ENCODE data around the gene IGSF3. TPM values are rescaled to one million over a fixed set of nuclear protein-coding genes. Genes with fewer than 3 reads are reported as not detected.

Gene IGSF3
- total and polyA plus RNA-seq, 7 donors, result 1.8 to 10.2 (median 5.3) TPM

GRCh38 chr1:116571215-116571919 is 96.2 kb downstream of the IGSF3 start:
- peak overlapping the region; percentile 95 to 99 (median 96) for H3K27ac ChIP-seq
- 9 to 17% methylated on average over 24 of the region's 24 CpGs for WGBS, 2 donors
- no peaks in the 10 kb centered on the region for H3K27me3 ChIP-seq
- DNase-seq, result no peak
- no peaks in the 10 kb centered on the region for H3K9me3 ChIP-seq
- peaks cover 0 to 32% (median 20%) of the 10 kb centered on the region in 4 donors for H3K4me1 ChIP-seq
- no peaks in the 10 kb centered on the region for H3K36me3 ChIP-seq
- intact Hi-C loops (cut with DNase I), result loop anchor here (2.0 to 5.0 kb wide), 5 partner anchors 95 to 486 kb away; partner anchors contain the start of gene IGSF3
- TF ChIP-seq POLR2A (IDR thresholded peaks at IDR 0.05), result no peak
- no peak for TF ChIP-seq EP300 (IDR thresholded peaks at IDR 0.05)
- TF ChIP-seq, protein P1, sequence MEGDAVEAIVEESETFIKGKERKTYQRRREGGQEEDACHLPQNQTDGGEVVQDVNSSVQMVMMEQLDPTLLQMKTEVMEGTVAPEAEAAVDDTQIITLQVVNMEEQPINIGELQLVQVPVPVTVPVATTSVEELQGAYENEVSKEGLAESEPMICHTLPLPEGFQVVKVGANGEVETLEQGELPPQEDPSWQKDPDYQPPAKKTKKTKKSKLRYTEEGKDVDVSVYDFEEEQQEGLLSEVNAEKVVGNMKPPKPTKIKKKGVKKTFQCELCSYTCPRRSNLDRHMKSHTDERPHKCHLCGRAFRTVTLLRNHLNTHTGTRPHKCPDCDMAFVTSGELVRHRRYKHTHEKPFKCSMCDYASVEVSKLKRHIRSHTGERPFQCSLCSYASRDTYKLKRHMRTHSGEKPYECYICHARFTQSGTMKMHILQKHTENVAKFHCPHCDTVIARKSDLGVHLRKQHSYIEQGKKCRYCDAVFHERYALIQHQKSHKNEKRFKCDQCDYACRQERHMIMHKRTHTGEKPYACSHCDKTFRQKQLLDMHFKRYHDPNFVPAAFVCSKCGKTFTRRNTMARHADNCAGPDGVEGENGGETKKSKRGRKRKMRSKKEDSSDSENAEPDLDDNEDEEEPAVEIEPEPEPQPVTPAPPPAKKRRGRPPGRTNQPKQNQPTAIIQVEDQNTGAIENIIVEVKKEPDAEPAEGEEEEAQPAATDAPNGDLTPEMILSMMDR (IDR thresholded peaks at IDR 0.05), result no peak
- no peak for TF ChIP-seq POLR2AphosphoS5 (IDR thresholded peaks at IDR 0.05)
- peak overlapping the region; percentile 73 to 95 (median 79) for H3K4me3 ChIP-seq

DNA sequence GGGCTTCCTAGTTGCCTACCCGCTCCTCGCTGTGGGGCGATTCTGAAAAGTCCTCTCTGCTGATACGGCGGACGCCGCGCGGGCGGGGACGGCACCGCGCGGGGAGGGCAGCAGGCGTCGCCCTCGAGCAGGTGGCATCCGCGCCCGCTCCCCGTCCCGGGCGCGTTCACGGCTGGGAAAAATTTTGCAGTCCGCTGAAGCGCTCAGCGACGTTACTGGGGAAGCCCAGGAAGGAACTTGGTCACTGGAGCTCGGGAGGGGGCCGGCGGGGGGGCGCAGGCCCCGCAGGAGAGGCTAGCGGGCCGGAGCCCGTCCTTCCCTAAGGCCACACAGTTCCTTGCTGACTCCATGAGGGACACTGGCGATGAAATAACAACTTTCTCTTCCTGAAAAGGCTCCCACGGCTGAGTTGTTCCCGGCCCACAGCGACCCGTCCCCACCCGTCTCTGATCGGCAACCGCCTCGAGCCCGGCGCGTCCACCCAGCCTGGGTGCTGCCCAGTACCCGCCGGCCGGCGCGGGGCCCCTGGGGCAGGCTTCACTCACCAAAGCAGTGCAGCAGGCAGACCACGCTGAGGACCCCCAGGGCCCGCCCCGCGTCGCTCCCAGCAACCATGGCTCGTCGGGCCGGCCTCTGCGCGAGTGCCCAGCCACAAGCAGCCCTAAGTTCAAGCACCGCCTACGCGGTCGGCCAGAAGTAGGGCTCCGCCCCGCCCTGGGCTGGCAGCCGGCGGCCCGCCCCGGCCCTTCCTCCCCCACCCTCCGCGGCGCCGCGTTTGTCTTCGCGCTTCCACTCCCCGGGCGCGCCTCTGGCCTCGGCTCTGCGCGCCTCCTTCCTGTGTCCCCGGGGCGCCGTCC is 96.9 kb downstream of the IGSF3 start, which contains the start of gene CD58:
Gene CD58, minus strand, starts transcription at position 669 of the 857 bp plus-strand sequence. Its CDS starts 54 bp downstream, at position 615.
- intact Hi-C loops (cut with DNase I), result loop anchor here (2.0 to 5.0 kb wide), 5 partner anchors 96 to 487 kb away; partner anchors contain the start of gene IGSF3

GRCh38 chr1:116569776-116570357 is 97.7 kb downstream of the IGSF3 start:
- peaks cover 0 to 32% (median 21%) of the 10 kb centered on the region in 4 donors for H3K4me1 ChIP-seq
- no peaks in the 10 kb centered on the region for H3K27me3 ChIP-seq
- TF ChIP-seq, protein P1 (IDR thresholded peaks at IDR 0.05), result no peak
- TF ChIP-seq POLR2A (IDR thresholded peaks at IDR 0.05) (no peak), POLR2AphosphoS5 (IDR thresholded peaks at IDR 0.05) (no peak), EP300 (IDR thresholded peaks at IDR 0.05) (no peak)
- no peaks in the 10 kb centered on the region for H3K36me3 ChIP-seq
- peak overlapping the region; percentile 95 to 99 (median 96) for H3K27ac ChIP-seq
- WGBS, 2 donors, result 11 to 28% methylated on average over 22 of the region's 22 CpGs
- peak; percentile 72 for DNase-seq
- no peaks in the 10 kb centered on the region for H3K9me3 ChIP-seq
- peak overlapping the region; percentile 73 to 95 (median 79) for H3K4me3 ChIP-seq
- intact Hi-C loops (cut with DNase I), result loop anchor here (2.0 to 5.0 kb wide), 5 partner anchors 97 to 487 kb away; partner anchors contain the start of gene IGSF3

More for the DNA sequence above, 96.9 kb downstream of the IGSF3 start, which contains the start of gene CD58:
- Histone ChIP-seq H3K27me3 (no peaks in the 10 kb centered on the region), H3K4me1 (peaks cover 0 to 32% (median 21%) of the 10 kb centered on the region in 4 donors), H3K36me3 (no peaks in the 10 kb centered on the region), H3K9me3 (no peaks in the 10 kb centered on the region), H3K27ac (peak within 1 kb of the TSS; percentile 95 to 99 (median 96)), H3K4me3 (peak within 1 kb of the TSS; percentile 73 to 95 (median 79))
- TF ChIP-seq POLR2AphosphoS5 (IDR thresholded peaks at IDR 0.05), result peak; percentile 64 to 85 (median 82)
- peak; percentile 26 to 58 for TF ChIP-seq POLR2A (IDR thresholded peaks at IDR 0.05)
- TF ChIP-seq EP300 (IDR thresholded peaks at IDR 0.05), result no peak
- TF ChIP-seq, protein P1 (IDR thresholded peaks at IDR 0.05), result peak in 3 of 4 experiments; percentile 50 to 71 (median 53)
- DNase-seq, result peak; percentile 93
- 0 to 1% methylated on average over 90 of the region's 90 CpGs for WGBS, 2 donors

DNA sequence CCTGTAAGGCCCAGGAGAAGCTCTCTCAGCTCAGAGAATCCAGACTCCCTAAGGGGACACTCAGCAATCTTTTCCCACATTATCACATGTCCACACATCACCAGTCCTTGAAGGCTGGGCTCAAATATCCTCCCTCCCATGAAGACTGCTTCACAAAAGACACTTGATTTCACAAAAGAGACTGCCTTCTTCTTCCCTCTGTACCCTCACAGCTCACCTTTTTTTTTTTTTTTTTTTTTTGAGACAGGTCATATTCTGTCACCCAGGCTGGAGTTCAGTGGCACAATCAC is 98.2 kb downstream of the IGSF3 start:
- Histone ChIP-seq H3K27me3 (no peaks in the 10 kb centered on the region), H3K27ac (peak overlapping the region in 3 of 4 donors; percentile 95 to 99 (median 98)), H3K36me3 (no peaks in the 10 kb centered on the region), H3K4me1 (peaks cover 0 to 29% (median 21%) of the 10 kb centered on the region in 4 donors), H3K4me3 (no peak overlapping the region), H3K9me3 (no peaks in the 10 kb centered on the region)
- TF ChIP-seq, protein P1 (IDR thresholded peaks at IDR 0.05), result no peak
- intact Hi-C loops (cut with DNase I), result no loop called here
- no peak for DNase-seq

Measured in sigmoid colon (tissue), 7 donors.